ENCODE measurements around the gene POLR2L.

GRCh38 chr11:809287-810039 is 32.9 kb downstream of the POLR2L start, which contains the start of gene RPLP2:
- no peak for TF ChIP-seq KDM1A (CRISPR knock-in tag; IDR thresholded peaks at IDR 0.05)
- TF ChIP-seq IRF1 (CRISPR knock-in tag; IDR thresholded peaks at IDR 0.05; ENCODE audit: low read depth), result no peak
- TF ChIP-seq ZNF878 (CRISPR knock-in tag; IDR thresholded peaks at IDR 0.05), result no peak
- no peak; the same call in 1 of the 2 replicates for TF ChIP-seq ZFAT (CRISPR knock-in tag; conservative IDR thresholded peaks at IDR 0.05)
- no peak for TF ChIP-seq ZNF275 (CRISPR knock-in tag; IDR thresholded peaks at IDR 0.05; ENCODE audit: borderline replicate concordance)
